Amniotic epithelial cell (primary cell): Measurements from ENCODE around the gene KNSTRN.

Source experiments
- DNase-seq: peaks from one replicate; pipeline ENCODE4 v3.0.0-alpha.2; 2010; ENCODE audit warnings: low read depth

KNSTRN gene

DNA sequence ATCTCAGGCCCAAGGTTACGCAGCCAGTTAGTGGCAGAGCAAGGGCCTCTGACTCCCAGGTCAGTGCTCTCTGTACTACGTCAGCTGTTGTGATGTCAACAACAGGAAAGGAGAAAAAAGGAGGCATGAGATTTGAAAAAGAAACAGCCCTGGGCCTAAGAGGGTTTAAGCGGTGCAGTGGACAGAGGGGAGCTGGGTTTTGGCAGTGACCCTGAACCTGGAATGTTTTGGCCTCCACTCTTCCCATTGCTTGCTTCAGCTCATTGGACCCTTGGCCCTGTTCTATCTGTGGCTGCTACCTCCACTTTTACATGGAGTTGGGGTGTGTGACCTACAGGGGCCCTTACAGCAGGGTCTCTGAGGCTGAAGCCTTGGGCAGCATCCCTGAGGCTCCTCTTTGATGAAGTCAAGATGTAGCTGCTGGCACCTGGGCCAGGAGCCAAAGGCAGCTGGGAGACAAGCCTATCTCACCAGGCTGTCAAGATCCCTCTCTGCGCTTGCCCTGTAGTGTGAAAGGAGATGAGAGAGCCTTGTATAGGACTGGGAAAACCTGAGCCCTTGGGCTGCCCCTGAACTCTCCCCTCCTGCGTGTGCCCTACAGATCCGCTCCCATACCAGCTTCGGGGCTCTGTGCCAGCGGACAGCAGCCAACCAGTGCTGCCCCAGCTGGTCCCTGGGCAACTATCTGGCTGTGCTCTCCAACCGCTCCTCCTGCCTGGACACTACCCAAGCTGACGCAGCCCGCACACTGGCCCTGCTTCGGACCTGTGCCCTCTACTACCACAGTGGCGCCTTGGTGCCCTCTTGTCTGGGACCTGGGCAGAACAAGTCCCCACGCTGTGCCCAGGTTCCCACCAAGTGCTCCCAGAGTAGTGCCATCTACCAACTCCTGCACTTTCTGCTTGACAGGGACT is 15.8 kb upstream of the KNSTRN start:
- DNase-seq = no peak

DNA sequence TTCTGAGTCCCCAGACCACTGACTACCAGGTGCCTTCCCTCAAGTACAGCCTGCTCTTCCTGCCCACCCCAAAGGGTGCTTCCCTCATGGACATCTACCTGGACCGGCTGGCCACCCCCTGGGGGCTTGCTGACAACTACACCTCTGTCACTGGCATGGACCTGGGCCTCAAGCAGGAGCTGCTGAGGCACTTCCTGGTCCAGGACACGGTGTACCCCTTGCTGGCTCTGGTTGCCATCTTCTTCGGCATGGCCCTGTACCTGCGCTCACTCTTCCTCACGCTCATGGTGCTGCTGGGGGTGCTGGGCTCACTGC is 15.2 kb upstream of the KNSTRN start:
- DNase-seq = no peak

DNA sequence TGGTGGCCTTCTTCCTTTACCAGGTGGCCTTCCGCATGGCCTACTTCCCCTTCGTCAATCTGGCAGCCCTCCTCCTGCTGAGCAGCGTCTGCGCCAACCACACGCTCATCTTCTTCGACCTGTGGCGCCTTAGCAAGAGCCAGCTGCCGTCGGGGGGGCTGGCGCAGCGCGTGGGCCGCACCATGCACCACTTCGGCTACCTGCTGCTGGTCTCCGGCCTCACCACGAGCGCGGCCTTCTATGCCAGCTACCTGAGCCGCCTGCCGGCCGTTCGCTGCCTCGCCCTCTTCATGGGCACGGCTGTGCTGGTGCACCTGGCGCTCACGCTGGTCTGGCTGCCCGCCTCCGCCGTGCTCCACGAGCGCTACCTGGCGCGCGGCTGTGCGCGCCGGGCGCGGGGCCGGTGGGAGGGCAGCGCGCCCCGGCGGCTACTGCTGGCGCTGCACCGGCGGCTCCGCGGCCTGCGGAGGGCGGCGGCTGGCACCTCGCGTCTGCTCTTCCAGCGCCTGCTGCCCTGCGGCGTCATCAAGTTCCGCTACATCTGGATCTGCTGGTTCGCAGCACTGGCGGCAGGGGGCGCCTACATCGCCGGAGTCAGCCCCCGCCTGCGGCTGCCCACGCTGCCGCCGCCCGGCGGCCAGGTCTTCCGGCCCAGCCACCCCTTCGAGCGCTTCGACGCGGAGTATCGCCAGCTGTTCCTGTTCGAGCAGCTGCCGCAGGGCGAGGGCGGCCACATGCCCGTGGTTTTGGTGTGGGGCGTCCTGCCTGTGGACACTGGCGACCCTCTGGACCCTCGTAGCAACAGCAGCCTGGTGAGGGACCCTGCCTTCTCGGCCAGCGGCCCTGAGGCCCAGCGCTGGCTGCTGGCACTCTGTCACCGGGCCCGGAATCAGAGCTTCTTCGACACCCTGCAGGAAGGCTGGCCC is 14.6 kb upstream of the KNSTRN start:
- peak; percentile 85 for DNase-seq

DNA sequence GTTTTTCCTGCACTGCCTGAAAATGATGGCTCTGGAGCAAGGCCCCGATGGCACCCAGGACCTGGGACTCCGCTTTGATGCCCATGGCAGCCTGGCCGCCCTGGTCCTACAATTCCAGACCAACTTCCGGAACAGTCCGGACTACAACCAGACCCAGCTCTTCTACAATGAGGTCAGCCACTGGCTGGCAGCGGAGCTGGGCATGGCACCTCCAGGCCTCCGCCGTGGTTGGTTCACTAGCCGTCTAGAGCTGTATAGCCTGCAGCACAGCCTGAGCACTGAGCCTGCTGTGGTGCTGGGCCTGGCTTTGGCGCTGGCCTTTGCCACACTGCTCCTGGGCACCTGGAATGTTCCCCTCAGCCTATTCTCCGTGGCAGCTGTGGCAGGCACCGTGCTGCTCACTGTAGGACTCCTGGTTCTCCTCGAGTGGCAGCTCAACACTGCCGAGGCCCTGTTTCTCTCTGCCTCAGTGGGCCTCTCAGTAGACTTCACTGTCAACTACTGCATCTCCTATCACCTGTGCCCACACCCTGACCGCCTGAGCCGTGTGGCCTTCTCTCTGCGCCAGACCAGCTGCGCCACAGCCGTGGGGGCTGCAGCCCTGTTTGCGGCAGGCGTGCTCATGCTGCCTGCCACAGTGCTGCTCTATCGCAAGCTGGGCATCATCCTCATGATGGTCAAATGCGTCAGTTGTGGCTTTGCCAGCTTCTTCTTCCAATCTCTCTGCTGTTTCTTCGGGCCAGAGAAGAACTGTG is 13.6 kb upstream of the KNSTRN start:
- no peak for DNase-seq

DNA sequence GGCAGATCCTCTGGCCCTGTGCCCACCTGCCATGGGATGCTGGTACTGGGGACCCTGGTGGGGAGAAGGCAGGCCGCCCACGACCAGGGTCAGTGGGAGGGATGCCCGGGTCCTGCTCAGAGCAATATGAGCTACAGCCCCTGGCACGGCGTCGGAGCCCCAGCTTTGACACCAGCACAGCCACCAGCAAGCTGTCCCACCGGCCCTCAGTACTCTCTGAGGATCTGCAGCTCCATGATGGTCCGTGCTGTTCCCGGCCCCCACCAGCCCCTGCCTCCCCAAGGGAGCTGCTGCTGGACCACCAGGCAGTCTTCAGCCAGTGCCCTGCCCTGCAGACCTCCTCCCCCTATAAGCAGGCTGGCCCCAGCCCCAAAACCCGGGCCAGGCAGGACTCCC is 13.0 kb upstream of the KNSTRN start:
- no peak for DNase-seq

DNA sequence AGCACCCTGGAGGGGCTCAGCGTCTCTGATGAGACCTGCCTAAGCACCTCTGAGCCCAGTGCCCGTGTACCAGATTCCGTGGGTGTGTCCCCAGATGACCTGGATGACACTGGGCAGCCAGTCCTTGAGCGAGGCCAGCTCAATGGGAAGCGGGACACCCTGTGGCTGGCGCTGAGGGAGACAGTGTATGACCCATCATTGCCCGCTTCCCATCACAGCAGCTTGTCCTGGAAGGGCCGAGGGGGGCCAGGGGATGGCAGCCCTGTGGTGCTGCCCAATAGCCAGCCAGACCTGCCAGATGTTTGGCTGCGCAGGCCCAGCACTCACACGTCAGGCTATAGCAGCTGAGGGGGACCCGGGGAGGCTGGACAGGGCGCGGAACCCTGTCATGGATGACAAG is 12.6 kb upstream of the KNSTRN start:
- no peak for DNase-seq

DNA sequence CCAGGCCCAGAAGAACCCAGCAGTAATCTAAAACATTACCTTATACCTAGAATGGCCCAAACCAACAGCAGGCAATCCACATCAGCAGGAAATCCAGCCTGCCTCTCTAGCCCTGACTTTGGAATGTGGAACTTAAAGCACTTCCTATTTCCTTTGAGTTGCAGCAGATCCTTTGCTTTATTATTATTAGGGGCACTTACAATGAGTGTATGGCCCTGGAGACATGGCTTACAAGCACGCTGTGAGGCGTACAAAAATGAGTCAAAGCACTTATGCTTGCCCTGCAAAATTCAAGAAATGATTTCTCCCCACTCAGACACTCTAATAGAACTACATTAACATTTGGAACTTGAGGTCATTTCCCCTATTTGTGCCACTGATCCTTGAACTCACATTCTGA is 9.5 kb upstream of the KNSTRN start:
- no peak for DNase-seq

DNA sequence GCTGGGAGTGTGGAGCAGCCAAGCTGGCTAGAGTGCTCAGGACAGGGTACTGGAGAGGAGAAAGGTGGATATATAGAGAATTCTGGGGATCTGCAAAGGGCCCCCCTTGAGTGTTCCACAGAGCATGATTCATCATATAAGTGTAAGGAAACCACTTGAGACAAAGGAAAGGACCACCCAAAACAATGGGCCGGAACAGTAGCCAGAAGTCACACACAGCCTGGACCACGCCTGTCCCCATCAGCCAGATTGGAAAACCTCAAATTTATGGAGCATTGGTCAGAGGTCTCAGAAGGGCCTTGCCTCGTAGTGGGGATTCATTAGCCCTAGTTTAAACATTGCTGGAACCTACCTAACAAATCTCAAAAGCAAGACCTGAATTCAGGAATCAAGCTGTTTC is 4.9 kb upstream of the KNSTRN start:
- no peak for DNase-seq

DNA sequence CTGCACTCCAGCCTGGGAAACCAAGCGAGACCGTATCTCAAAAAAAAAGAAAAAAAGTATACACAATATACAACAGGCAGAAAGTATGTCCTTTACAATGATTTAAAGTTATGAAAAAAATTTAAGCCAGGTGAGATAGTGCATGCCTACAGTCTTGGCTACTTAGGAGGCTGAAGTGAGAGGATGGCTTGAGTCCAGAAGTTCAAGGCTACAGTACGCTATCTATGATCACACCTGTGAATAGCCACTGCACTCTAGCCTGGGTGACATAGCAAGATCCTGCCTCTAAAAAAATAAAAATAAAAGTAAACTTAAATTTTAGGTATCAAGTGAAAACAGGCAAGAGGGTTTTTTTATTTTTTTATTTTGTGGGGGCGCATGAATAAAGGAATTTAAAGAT is 3.1 kb upstream of the KNSTRN start:
- DNase-seq = no peak

DNA sequence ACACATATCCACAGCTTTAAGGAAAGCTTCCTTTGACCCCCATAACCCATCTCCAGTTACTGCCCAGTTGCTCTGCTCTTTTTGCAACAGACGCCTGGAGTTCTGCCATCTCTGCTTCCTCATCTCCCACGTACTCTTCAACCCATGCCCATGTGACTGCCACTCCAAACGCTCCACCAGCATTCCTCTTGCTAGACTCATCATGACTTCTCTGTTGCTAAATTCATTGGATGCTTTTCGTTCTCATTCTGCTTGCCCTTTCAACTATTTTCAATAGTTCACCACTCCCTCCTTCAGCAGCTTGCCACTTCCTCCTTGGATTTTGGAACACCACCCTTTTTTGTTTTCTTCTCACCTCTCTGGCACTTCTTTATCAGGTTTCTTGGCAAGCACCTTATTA is 2.7 kb upstream of the KNSTRN start:
- DNase-seq = peak; percentile 99

DNA sequence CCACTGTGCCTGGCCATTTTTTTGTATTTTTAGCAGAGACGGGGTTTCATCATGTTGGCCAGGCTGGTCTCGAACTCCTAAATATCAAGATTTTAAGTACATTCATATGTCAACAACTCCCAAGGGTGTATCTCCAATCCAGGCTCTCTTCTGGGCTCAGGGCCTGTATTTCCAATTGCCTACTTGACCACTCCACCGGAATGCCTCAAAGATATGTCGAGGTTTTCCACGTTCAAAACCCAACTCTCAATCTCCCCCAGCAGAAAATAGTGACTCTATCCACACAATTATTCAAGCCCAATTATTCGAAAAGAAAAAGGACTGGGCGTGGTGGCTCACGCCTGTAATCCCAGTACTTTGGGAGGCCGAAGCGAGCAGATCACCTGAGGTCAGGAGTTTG is 1.9 kb upstream of the KNSTRN start:
- no peak for DNase-seq

DNA sequence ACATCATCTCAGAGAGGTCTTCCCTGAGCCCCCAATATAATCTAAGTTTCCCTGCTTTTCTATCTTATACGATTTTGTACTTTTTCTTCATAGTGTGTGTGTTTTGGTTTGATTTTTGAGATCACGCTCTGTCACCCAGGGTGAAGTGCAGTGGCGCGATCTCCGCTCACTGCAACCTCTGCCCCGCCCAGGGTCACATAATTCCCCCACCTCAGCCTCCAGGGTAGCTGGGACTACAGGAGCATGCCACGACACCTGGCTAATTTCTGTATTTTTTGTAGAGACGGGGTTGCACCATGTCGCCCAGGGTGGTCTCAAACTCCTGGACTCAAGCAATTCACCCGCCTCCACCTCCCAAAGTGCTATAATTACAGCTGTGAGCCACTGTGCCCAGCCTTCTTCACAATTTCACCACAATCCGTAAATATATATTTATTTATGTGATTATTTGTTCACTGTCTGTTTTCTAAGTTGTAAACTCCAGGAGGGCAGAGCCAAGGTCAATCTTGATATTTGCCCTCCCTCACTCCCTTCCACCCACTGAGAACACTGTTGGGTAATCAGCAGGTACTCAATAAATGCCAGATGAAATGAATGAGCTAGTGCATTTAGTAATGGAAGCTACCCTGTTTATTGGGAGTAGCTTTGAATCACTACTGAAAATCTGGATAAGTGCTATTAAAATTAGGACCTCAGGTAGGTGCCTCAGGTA is 547 bp upstream of the KNSTRN start:
- no peak for DNase-seq

DNA sequence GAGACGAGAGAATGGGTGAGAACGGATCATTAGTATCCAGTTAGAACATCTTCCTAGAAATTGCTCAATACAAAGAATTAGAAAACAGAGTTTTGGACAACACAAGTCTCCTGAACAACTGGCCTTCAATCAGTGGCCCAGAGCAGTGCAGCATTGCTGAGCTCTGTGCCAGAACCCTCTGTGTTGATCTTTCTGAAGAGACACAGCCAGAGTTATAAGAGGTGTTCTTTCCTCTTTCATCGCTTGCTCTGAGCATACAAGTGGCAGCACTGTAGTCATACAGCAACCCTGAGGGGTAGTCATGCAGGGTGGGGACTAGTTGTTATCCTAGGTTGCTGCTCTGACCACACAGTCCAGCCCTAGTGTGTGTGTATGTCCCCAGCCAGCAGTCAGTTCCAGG is 4.0 kb downstream of the KNSTRN start:
- DNase-seq = no peak

DNA sequence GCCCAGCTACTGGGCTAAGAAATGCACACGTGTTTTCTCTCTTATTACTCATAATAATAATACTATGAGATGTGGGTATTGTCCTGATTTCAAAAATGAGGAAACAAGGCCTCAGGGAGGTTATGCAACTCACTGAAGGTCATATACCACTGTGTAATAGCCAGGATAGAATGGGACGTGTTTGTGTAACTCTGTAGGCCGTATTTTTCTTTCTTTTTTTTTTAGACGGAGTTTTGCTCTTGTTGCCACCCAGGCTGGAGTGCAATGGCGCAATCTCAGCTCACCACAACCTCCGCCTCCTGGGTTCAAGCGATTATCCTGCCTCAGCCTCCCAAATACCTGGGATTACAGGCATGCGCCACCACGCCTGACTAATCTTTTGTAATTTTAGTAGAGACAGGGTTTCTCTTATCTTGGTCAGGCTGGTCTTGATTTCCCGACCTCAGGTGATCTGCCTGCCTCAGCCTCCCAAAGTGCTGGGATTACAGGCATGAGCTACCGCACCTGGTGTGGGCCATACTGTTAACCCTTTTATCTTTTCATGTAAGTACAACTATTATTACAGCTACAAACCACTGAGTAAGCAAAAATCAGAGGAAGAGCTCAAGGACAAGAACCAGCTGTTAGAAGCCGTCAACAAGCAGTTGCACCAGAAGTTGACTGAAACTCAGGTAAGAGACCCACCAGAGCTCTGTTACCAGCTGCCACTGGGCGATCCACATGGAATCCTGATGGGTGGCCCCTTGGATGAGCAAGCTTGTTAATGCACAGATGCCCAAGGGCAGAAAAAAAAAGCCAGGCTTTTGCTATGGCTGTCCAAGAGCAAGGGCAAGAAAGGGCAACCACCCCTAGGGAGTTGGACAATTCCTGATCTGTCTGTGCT is 6.7 kb downstream of the KNSTRN start:
- DNase-seq = peak; percentile 97

DNA sequence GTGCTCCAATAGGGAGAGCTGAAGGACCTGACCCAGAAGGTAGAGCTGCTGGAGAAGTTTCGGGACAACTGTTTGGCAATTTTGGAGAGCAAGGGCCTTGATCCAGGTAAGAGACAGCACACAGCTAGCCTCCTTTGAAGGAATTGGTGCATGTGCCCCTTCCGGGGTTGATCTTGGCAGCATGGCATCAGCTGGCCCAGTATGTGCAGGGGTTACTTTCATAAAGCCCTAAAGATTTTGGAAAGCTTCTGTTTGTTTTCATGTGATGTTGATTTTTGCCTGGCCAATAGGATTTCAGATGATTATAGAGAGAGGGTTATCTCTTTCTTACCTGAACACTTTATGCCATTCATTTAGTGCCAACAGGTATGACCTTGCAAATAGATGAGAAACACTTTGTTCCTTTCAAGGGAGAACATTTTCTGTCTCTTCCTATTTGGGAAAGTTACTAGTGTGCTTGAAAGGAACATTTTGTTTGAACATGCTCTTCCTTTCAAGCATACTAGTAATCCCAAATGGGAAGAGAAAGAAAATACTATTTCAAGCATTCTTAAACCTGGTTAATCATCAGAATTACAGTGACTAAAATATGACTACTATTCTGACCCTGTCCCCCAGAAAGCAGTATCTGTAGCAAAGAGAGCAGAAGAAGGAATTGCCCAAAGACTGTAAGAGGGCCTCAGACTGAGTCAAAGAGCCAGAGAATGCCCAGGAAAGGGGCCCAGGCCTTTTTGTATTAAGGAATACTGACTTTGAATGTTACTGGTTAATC is 7.5 kb downstream of the KNSTRN start:
- DNase-seq = no peak

DNA sequence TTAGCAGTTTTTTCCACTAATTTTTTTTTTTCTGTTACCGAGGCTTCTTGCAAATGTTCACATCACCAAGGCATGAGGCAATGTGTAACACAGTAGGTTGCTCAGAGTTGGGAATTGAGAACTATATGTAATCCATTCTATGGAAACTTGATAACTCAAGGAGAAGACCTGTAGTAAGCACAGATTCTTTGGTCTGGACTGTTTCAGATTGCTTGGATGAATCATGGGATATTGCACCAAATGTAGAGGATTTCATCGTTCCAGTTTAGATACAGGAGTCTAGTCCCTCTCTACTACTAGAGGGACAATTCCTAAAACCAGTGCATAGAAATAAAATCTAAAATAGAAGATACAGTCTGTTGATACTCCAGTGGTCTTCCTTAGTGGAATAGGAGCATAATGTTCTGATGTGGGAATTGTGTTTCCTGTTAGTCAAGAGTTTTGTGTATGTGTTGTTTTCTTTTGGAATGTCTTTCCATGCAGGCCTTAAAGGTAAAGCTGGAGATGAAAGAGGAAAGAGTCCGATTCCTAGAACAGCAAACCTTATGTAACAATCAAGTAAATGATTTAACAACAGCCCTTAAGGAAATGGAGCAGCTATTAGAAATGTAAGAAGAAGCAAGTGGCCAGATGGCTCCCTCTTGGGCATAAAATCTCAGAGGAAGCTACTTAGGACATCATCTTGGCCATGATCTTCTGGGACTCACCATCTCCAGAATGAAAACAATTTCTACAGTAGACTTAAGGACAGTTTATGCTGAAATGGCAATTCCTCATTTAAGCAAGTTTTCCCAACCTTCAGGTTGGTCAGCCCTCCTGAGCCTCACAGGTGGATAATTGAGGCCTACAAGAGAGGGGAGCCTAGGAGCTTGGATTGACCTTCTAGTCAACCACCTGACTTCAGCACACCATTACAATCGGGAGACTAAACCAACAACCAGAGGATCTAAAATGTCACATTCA is 10.7 kb downstream of the KNSTRN start:
- peak; percentile 36 for DNase-seq

DNA sequence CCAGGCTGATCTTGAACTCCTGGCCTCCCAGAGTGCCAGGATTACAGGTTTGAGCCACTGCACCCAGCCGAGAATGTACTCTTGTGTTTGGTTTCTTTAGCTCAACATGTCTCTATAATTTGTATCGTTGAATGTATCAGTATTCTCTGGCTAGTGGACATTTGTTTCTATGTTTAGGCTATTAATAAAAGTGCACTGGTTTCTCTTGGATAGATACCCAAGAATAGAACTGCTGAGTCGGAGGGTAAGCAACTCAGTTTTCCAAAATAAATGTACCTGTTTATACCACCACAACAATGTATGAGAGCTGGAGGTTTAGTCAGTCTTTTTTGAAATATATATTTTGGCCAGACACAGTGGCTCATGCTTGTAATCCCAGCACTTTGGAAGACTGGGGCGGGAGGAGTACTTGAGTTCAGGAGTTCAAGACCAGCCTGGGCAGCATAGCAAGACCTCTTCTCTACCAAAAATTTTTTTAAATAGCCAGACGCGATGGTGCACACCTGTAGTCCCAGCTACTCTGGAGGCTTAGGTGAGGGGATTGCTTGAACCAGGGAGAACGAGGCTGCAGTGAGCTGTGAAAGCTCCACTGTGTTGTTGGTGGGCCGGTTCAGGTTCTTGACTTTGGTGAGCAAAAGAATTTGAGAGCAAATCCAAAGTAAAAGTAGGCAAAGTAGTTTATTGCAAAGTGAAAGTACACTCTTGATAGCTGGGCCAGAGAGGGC is 15.3 kb downstream of the KNSTRN start:
- no peak for DNase-seq

DNA sequence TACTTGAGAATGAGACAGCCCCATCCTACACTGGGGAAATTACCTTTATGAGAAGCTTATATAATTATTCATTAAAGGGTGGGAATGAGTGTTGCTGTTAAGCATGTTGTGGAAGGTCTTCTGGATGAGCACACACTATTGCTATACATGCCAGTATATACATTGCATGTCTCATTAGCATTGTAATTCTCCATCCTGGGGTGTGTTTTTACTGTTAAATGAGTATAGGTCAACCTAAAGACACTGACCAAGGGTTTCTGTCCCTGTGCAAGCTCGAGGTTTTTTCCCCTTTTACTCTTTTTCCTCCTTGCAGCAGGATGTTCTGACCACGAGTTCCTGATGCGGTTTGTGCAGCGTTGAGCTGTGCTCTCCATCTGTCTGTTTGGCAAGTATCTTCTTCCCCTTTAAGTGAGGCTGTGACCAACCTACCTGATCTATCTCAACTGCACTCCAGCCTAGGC is 15.9 kb downstream of the KNSTRN start:
- DNase-seq = no peak
